ENCODE measurements around the gene CFAP43.

CFAP43 gene

DNA sequence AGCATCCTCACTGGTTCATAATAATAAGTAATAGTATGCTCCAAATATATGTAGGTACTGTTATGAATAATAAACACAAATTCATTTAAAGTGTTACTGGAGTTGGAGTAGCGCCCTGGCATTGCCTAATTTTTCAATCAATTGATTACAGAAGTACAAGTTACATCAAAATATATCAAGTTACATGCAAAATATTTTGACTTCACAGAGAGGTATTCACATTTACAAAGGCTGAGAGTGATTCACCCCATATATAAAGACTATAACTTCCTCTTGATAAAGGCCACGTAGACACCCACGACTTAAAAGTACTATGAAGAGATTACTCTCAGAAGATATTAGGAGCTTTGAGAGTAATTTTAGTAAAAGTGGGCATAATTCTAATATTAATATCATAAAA lies 132.9 kb downstream of the CFAP43 start:
- DNase-seq (ENCODE audit: low read depth, low spot score): no peak

DNA sequence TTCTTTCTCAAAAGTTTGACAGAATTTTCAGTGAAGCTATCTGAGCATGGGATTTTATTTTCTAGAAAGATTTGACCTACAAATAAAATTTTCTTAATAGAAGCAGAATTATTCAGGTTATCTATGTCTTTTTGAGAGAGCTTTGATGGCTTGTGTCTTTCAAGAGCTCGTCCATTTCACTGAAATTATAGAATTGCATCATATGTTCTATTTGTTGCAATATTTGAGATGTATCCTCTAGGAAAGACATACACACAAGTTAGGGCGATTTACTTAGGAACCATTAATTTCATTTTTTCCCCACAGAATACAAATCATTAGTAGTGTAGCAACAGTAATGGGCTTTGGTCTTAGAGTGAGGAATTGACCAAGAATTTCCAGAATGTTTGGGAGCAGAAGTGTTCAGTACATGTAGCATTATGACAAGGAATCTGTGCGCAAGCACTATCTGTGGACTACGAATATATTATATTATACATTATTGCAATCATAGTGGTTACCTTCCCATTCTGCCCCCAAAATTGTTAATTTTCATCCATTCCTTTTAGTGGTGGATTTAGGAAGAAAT lies 133.7 kb downstream of the CFAP43 start:
- no peak for DNase-seq (ENCODE audit: low read depth, low spot score)

DNA sequence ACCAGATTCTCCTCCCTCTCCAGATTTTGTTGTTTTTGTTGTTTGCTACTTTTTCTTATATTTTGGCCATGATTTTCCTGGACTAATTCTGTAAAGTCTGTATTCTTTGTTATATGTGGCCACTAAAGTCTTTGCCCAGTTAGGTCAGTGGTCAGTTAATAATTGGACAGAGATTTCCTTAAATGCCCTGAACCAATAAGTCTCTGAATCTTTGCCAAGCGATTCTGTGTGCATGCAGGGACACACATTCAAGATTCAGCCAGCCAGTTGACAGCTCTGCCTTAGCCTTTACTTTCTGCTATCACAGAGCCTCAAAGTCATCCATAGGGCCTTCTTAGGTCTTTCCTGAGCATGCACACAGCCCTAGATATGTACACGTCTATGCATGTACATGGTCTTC lies 135.5 kb downstream of the CFAP43 start:
- no peak for DNase-seq (ENCODE audit: low read depth, low spot score)

DNA sequence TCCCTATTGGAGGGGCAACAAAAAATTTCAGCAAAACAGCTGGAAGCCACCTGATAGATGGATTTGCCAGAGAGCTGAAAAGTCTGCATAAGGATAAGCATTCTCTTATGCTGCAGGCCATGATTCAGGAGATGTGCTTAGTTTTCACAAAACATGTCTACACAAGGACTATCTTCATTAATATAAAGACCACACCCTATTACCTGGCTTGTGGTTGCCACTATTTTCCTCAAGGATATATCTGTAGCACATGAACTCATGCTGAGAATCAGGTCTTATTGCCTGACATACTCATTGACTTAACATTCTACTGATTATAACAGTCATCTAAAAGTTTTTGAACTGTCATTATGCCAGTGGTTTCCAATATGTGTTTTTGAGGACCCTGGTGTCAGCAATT lies 139.4 kb downstream of the CFAP43 start:
- DNase-seq (ENCODE audit: low read depth, low spot score): no peak

DNA sequence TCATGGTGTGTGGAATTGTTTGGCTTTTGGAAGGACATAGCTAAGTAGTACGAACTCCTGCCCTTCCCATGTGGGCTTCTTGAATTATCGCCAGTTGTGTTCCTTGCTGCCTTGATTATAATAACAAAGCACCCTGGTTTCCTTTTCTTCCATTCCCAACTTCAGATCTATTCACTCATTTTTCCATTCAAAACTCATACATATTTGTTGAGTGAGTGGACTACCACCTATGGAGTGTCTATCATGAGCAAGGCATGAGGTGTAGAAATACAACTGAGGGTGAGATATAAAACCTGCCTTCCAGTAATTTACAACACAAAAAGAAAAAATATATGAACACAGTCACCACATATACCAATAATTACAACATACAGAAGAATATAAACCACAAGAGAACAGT lies 141.6 kb downstream of the CFAP43 start:
- no peak for DNase-seq (ENCODE audit: low read depth, low spot score)

DNA sequence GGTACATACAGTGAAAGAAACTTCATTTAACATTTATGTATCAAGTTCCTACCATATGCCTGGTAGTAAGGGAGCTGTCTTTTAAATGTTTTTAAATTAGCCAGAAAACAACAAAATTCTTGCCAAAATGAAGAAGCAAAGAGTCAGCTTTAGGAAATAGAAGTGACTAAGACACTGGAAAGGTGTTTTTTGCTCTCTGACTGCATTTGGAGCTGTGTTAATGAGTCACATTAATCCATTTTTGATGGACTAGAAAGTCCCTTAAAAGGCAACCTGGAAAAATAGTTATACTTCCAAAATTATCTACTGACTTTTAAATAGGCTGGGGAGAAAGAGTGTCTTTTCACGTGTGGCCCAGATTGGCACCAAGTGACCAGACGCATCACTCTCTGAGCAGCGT lies 142.5 kb downstream of the CFAP43 start:
- no peak for DNase-seq (ENCODE audit: low read depth, low spot score)

DNA sequence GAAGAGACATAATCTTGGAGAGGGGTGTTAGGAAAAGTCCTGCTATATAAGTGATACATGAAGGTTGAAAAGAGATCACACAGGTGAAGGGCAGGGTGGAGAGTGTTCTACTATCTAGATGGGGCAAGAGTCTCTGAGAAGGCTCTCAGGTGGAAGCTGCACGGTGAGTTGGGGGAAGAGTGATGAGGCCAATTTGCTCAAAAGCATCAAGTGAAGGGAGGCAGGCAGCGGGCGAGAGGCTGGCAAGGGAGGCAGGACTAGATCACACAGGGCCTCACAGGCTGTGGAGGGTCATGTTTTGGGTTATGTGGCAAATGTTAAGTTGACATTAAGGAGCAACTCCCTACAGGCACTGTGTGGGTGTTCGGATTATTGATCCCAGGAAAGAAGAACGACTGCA lies 143.9 kb downstream of the CFAP43 start:
- DNase-seq (ENCODE audit: low read depth, low spot score): no peak

DNA sequence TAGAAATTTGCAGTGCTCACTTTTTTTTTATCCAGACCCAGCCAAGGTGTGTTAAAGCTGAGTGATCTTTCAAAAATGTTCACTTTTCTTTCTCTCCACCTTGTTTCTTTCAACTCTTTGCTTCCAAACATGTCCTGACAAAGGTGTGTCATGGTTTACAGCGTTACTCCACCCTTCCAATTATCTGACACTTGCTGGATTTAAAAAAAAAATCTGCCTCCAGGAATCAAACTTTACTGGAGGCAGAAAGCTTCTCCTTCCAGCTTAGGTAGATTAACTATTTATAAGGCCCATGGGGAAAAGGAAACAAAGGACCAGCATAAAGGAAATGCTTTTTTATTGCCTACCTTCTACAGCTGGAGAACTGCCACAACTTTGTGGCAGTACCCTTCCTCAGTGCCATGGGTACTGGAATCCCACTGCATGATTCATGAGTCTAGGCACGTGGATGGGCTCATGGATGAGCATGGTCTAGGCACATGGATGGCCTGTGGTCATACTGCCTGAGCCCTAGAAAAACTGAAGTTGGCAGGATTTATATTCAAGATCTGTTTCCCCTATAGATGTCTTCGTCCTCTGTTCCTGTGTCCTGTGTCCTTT lies 146.3 kb downstream of the CFAP43 start, which contains the start of gene COL17A1:
Gene COL17A1 (minus strand): TSS at position 80 of the 600 bp plus-strand sequence. CDS start 5,207 bp downstream, outside the sequence.
- no peak for DNase-seq (ENCODE audit: low read depth, low spot score)

DNA sequence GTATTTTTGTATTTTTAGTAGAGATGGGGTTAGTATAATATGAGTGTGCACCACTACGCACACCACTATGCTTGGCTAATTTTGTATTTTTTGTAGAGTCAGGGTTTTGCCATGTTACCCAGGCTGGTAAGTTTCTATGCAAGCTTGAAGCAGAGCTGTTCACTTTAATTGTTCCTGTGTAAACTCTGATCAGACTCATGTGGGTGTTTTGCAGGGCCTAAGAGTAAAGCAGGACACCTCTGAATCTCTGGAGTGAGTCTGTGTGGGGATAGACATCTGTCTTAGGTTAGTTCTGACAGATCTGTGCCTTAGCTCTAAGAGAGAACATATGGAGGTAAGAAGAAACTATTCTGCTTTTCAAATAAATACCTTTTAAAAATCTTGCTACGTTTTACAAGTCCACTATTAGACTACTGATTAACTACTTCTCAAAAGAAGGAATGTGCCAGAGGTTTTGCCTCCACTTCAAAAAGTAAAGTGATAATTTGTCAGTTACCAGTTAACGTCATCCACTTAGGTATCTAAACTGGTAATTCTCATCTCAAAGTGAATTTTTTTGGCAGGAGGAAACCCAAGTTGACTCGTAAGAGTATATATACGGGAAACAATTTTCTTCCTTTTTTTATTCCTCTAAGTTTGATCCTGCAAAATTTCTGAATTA lies 147.6 kb downstream of the CFAP43 start:
- DNase-seq (ENCODE audit: low read depth, low spot score): no peak

DNA sequence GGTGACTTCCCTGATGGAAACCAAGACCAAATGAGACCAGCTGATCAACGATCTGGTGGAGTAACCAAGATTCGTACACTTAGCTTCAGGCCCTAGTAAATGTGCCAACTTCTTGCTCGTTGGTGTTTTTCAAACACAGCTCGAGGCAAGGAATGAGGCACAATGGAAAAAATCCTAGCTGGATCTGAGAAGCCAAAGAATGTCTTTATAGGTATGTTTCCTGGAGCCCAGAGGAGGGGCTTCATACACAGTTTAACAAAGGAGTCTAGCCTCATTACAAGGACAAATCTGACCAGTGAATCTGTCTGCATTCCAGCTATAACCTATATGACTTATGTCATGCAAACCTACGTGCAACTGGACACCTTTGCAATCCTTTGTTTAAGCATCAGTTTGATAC lies 150.2 kb downstream of the CFAP43 start:
- no peak for DNase-seq (ENCODE audit: low read depth, low spot score)

DNA sequence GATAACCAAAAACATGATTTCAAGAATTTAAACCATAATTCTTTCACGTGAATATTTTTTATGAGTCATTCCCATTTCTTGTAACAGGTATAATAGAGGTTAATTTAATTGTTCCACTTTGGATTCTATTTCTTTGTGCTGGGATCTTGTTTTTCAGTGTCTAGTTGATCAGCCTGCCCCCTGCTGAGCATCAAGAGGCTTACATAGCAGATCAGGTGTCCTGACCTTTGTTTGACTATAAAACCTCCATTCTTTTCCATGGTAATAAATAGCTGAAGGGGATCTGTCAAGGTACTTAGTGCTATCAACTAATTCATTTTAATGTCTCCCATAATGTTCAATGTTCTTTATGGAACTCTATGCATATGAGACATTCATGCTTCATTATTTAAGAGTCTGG lies 151.4 kb downstream of the CFAP43 start:
- no peak for DNase-seq (ENCODE audit: low read depth, low spot score)
